WTC11 (cell line): ENCODE measurements around the gene TRIP12. TPM values are rescaled to one million over a fixed set of nuclear protein-coding genes. Genes with fewer than 3 reads are reported as not detected.
"Not testable (repeated sequence)": the region's sequence is repeated elsewhere in the genome, so short reads cannot be mapped to it uniquely, and the experiment has no call there.

Source experiments
- ATAC-seq: fragments of 200-7000 bp; cut with Tn5 transposase; 2 replicates; pipeline ENCODE4 v1.10.0; 2021; ENCODE audit warnings: mild to moderate bottlenecking, moderate library complexity
- CTCF ChIA-PET: fragments of 300-600 bp; sonication (Branson Sonifier 250); formaldehyde crosslinking; loops from one replicate; lab custom pipeline; 2021; ENCODE audit warnings: antibody characterized with exemption; lab: Charles Lee
- POLR2A ChIA-PET: fragments of 350-600 bp; sonication (Branson Sonifier 250); formaldehyde crosslinking; loops from one replicate; lab custom pipeline; 2021; ENCODE audit warnings: antibody characterized with exemption; lab: Charles Lee
- DNase-seq: peaks from one replicate; pipeline ENCODE4 v3.0.0; 2021; ENCODE audit warnings: low spot score
- H3K27ac Mint-ChIP-seq: 2 replicates; pipeline ENCODE4 v1.8.0; 2021; ENCODE audit warnings: mixed read lengths
- H3K27me3 Mint-ChIP-seq: 2 replicates; pipeline ENCODE4 v1.8.0; 2021; ENCODE audit warnings: low read depth, mild to moderate bottlenecking, moderate library complexity, mixed read lengths
- H3K36me3 Mint-ChIP-seq: 2 replicates; pipeline ENCODE4 v1.8.0; 2021; ENCODE audit warnings: mixed read lengths
- H3K4me1 Mint-ChIP-seq: 2 replicates; pipeline ENCODE4 v1.8.0; 2022; ENCODE audit warnings: mixed read lengths
- H3K4me3 Mint-ChIP-seq: 2 replicates; pipeline ENCODE4 v1.8.0; 2021; ENCODE audit warnings: mild to moderate bottlenecking, moderate library complexity, mixed read lengths
- H3K9me3 Mint-ChIP-seq: 2 replicates; pipeline ENCODE4 v1.8.0; 2021; ENCODE audit warnings: mixed read lengths
- FOXP1 ChIP-seq: sonication (generic); formaldehyde crosslinking; IDR thresholded peaks from 2 replicates; pipeline ENCODE4 v1.8.0; 2022; ENCODE audit warnings: missing genetic modification reagents, mild to moderate bottlenecking, moderate library complexity, borderline replicate concordance
- GABPB1 ChIP-seq: sonication (generic); formaldehyde crosslinking; IDR thresholded peaks from 2 replicates; pipeline ENCODE4 v1.8.1; 2023; ENCODE audit warnings: mild to moderate bottlenecking, missing genetic modification reagents
- HMGA2 ChIP-seq: fragments of 250-450 bp; sonication (Bioruptor Pico); IDR thresholded peaks from 2 replicates; pipeline ENCODE4 v1.4.0; 2021; ENCODE audit warnings: mild to moderate bottlenecking, moderate library complexity
- JAZF1 ChIP-seq: fragments of 250-450 bp; sonication (Bioruptor Pico); IDR thresholded peaks from 2 replicates; pipeline ENCODE4 v1.9.0; 2021; ENCODE audit warnings: moderate library complexity, mild to moderate bottlenecking, inconsistent platforms
- KAT7 ChIP-seq: sonication (generic); formaldehyde crosslinking; IDR thresholded peaks from 2 replicates; pipeline ENCODE4 v1.8.1; 2023; ENCODE audit warnings: missing genetic modification reagents, mild to moderate bottlenecking, borderline replicate concordance
- NFYB ChIP-seq: sonication (generic); formaldehyde crosslinking; conservative IDR thresholded peaks from 2 replicates; pipeline ENCODE4 v1.8.0; 2022; ENCODE audit warnings: low read depth, missing genetic modification reagents
- NR2C2 ChIP-seq: sonication (generic); formaldehyde crosslinking; IDR thresholded peaks from 2 replicates; pipeline ENCODE4 v1.8.0; 2022; ENCODE audit warnings: mild to moderate bottlenecking, missing genetic modification reagents
- NR3C1 ChIP-seq: sonication (generic); formaldehyde crosslinking; conservative IDR thresholded peaks from 2 replicates; pipeline ENCODE4 v1.8.1; 2023; ENCODE audit warnings: low read depth, mild to moderate bottlenecking, missing genetic modification reagents
- RORB ChIP-seq: fragments of 250-450 bp; sonication (Bioruptor Pico); IDR thresholded peaks from 2 replicates; pipeline ENCODE4 v1.9.0; 2021; ENCODE audit warnings: mild to moderate bottlenecking
- SMAD3 ChIP-seq: sonication (generic); formaldehyde crosslinking; IDR thresholded peaks from 2 replicates; pipeline ENCODE4 v1.8.0; 2022; ENCODE audit warnings: missing genetic modification reagents, mild to moderate bottlenecking, borderline replicate concordance
- TCF7 ChIP-seq: sonication (generic); formaldehyde crosslinking; IDR thresholded peaks from 2 replicates; pipeline ENCODE4 v1.8.0; 2022; ENCODE audit warnings: mild to moderate bottlenecking, low read depth, missing genetic modification reagents, moderate library complexity
- TEAD4 ChIP-seq: sonication (generic); formaldehyde crosslinking; IDR thresholded peaks from 2 replicates; pipeline ENCODE4 v1.8.0; 2022; ENCODE audit warnings: mild to moderate bottlenecking, missing genetic modification reagents
- ZBTB21 ChIP-seq: sonication (generic); formaldehyde crosslinking; IDR thresholded peaks from 2 replicates; pipeline ENCODE4 v1.8.1; 2023; ENCODE audit warnings: mild to moderate bottlenecking, missing genetic modification reagents, borderline replicate concordance
- ZNF317 ChIP-seq: sonication (generic); formaldehyde crosslinking; IDR thresholded peaks from 2 replicates; pipeline ENCODE4 v1.8.1; 2023; ENCODE audit warnings: low read depth, mild to moderate bottlenecking, moderate library complexity, missing genetic modification reagents, borderline replicate concordance
- ZNF671 ChIP-seq: fragments of 250-450 bp; sonication (Bioruptor Pico); IDR thresholded peaks from 2 replicates; pipeline ENCODE4 v1.8.0; 2021; ENCODE audit warnings: mild to moderate bottlenecking
- total RNA-seq: library from RNA; stranded (reverse); gene quantifications from 3 replicates; pipeline ENCODE4 v1.2.3, GENCODE V29; 2021
- TF ChIP-seq, protein P1 (sequence below): sonication (generic); formaldehyde crosslinking; IDR thresholded peaks from 2 replicates; pipeline ENCODE4 v1.8.0; 2022; ENCODE audit warnings: mild to moderate bottlenecking, missing genetic modification reagents
- TF ChIP-seq, protein P2 (sequence below): fragments of 250-450 bp; sonication (Bioruptor Pico); IDR thresholded peaks from 2 replicates; pipeline ENCODE4 v1.9.0; 2021; ENCODE audit warnings: mild to moderate bottlenecking
- TF ChIP-seq, protein P3 (sequence below): sonication (generic); formaldehyde crosslinking; IDR thresholded peaks from 2 replicates; pipeline ENCODE4 v1.8.1; 2023; ENCODE audit warnings: mild to moderate bottlenecking, missing genetic modification reagents, moderate library complexity

TRIP12 gene
- total RNA-seq, 1 experiment from 2014 or later, result 149 TPM

DNA sequence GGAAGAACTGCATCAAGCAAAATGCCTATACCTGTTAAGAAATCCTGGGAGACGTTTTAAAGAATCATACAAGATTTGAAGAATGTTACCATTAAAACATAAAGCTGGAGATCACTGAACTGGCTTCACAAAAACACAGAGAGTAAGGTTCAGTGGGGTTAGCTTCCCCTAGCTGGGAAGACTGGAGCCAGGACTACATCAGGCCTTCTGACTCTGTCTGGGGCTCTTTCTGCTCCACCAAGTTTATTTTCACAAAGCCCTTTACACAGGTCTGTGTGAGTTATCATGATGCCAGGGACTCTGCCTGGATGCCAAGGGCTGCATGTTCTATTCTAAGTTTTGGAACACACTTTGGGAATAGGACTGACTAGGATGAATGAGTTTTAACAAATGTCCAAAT, 160.1 kb downstream of the TRIP12 start:
- CTCF ChIA-PET, result interaction anchor here (1.7 kb wide), 1 partner anchor 19 kb away, joined by 7 read pairs; no protein-coding TSS in a partner anchor
- POLR2A ChIA-PET, result no interaction called here
- Mint-ChIP-seq H3K9me3 (no peaks in the 10 kb centered on the region), H3K27me3 (no peaks in the 10 kb centered on the region), H3K27ac (no peak overlapping the region), H3K4me1 (peaks cover 15% of the 10 kb centered on the region), H3K36me3 (peaks cover 11% of the 10 kb centered on the region), H3K4me3 (no peak overlapping the region)
- no peak for DNase-seq
- TF ChIP-seq JAZF1 (CRISPR knock-in tag) (no peak), SMAD3 (no peak), ZNF671 (CRISPR knock-in tag) (no peak), FOXP1 (CRISPR knock-in tag) (no peak), NFYB (CRISPR knock-in tag) (no peak), NR2C2 (CRISPR knock-in tag) (no peak), GABPB1 (CRISPR knock-in tag) (no peak), KAT7 (no peak), RORB (no peak), TEAD4 (CRISPR knock-in tag) (no peak), NR3C1 (CRISPR knock-in tag) (no peak)
- TF ChIP-seq, protein P1, sequence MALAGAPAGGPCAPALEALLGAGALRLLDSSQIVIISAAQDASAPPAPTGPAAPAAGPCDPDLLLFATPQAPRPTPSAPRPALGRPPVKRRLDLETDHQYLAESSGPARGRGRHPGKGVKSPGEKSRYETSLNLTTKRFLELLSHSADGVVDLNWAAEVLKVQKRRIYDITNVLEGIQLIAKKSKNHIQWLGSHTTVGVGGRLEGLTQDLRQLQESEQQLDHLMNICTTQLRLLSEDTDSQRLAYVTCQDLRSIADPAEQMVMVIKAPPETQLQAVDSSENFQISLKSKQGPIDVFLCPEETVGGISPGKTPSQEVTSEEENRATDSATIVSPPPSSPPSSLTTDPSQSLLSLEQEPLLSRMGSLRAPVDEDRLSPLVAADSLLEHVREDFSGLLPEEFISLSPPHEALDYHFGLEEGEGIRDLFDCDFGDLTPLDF, result no peak
- TF ChIP-seq, protein P2, sequence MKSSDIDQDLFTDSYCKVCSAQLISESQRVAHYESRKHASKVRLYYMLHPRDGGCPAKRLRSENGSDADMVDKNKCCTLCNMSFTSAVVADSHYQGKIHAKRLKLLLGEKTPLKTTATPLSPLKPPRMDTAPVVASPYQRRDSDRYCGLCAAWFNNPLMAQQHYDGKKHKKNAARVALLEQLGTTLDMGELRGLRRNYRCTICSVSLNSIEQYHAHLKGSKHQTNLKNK (CRISPR knock-in tag), result no peak
- peak; percentile 24; the same call in 1 of the 2 replicates for ATAC-seq

DNA sequence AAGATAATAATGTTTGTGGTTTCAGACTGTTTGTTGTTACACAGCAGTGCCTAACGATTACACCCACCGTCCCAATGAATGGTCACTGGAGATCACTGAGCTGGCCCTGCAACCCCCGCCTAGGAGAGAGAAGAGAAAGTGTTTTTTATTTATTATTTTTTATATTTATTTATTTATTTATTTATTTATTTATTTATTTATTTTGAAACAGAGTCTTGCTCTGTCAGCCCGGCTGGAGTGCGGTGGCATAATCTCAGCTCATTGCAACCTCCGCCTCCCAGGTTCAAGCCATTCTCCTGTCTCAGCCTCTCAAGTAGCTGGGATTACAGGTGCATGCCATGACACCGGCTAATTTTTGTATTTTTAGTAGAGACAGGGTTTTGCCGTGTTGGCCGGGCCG, 164.3 kb downstream of the TRIP12 start:
- H3K27ac Mint-ChIP-seq, H3K36me3 Mint-ChIP-seq, ATAC-seq, H3K4me3 Mint-ChIP-seq, DNase-seq, H3K27me3 Mint-ChIP-seq, H3K9me3 Mint-ChIP-seq, POLR2A ChIA-PET, H3K4me1 Mint-ChIP-seq, CTCF ChIA-PET: not testable (repeated sequence)
- TF ChIP-seq HMGA2, result peak; percentile 65; the same call in 1 of the 2 replicates

DNA sequence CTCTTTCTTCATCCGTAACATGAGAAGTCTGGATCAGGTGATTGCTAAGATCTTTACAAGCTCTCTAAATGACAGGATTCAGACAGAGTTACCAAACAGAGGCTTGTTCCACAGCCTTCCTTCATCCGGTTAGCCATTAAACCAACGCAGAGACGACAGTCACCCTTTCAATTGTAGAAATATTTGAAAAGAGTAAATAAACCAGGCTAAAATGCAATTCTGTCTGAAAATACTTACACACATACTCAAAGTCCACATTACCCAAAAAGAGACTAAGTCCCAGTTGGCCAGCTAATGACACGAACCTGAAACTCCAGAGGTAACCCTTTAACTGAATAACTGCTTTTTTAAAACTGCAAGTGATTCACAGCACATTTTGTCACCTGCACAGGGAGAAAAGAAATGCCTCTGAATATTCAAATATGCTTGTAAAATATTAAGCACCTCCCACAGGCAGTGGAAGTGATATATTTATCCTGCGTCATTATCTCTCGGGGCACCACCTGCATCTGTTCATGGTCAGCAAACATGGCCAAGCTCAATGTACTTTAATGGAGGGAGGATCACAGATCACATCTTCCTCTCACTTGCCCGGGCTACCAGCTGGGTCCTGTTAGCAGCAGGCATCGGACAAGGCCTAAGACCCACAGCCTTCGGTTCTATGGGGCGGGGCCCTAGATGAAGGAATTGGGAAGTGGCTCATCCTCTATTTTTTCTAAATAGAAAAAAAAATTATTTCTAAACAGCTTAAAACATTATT, 168.7 kb downstream of the TRIP12 start:
- no peak overlapping the region for H3K4me3 Mint-ChIP-seq
- no peaks in the 10 kb centered on the region; the same call in 1 of the 2 replicates for H3K36me3 Mint-ChIP-seq
- POLR2A ChIA-PET, result no interaction called here
- peaks cover 12% of the 10 kb centered on the region for H3K4me1 Mint-ChIP-seq
- no peak for TF ChIP-seq ZBTB21 (CRISPR knock-in tag)
- TF ChIP-seq, protein P3, sequence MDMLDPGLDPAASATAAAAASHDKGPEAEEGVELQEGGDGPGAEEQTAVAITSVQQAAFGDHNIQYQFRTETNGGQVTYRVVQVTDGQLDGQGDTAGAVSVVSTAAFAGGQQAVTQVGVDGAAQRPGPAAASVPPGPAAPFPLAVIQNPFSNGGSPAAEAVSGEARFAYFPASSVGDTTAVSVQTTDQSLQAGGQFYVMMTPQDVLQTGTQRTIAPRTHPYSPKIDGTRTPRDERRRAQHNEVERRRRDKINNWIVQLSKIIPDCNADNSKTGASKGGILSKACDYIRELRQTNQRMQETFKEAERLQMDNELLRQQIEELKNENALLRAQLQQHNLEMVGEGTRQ, result 0 out of 2 replicates have a peak, but pooled peaks have one; percentile 25
- peaks cover 8% of the 10 kb centered on the region for H3K9me3 Mint-ChIP-seq
- CTCF ChIA-PET, result interaction anchor here (0.9 kb wide), 1 partner anchor 158 kb away, joined by 4 read pairs; no protein-coding TSS in a partner anchor
- ATAC-seq (peak; percentile 44; the same call in 1 of the 2 replicates), DNase-seq (no peak)
- no peak overlapping the region for H3K27ac Mint-ChIP-seq
- H3K27me3 Mint-ChIP-seq, result no peaks in the 10 kb centered on the region

DNA sequence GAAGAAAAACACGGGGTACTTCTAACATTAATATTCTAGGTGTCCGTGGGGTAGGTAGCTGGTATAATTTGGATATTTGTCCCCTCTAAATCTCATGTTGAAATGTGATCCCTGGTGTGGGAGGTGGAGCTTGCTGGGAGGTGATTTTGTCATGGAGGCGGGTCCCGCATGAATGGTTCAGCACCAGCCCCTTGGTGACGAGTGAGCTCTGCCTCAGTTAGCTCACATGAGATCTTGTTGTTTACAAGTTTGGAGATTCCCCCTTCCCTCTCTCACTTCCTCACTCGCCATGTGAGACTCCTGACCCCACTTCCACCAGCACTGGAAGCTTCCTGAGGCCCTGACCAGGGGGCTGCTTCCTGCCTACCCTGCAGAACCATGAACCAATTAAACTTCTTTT, 172.0 kb downstream of the TRIP12 start:
- ATAC-seq (no peak; the same call in 1 of the 2 replicates), DNase-seq (no peak)
- H3K9me3 Mint-ChIP-seq, result peaks cover 9% of the 10 kb centered on the region
- CTCF ChIA-PET, result interaction anchor here (0.6 to 1.3 kb wide), 2 partner anchors 31 to 640 kb away, joined by 3 read pairs; no protein-coding TSS in a partner anchor
- POLR2A ChIA-PET, result interaction anchor here (0.7 kb wide), 1 partner anchor 35 kb away, joined by 4 read pairs; no protein-coding TSS in a partner anchor
- H3K27ac Mint-ChIP-seq, result no peak overlapping the region
- peaks cover 5% of the 10 kb centered on the region for H3K36me3 Mint-ChIP-seq
- H3K27me3 Mint-ChIP-seq, result no peaks in the 10 kb centered on the region
- TF ChIP-seq NR3C1 (CRISPR knock-in tag) (no peak), ZNF317 (CRISPR knock-in tag) (no peak), TCF7 (CRISPR knock-in tag) (no peak), FOXP1 (CRISPR knock-in tag) (no peak)
- peaks cover 12% of the 10 kb centered on the region for H3K4me1 Mint-ChIP-seq
- no peak overlapping the region for H3K4me3 Mint-ChIP-seq
